Breast epithelium (tissue), 3 donors: ENCODE data around the gene CR2.

Experiments used
- POLR2A ChIP-seq: fragments of 450-650 bp; IDR thresholded peaks from one replicate; pipeline ENCODE4 v1.6.1; 2016; ENCODE audit warnings: antibody characterized with exemption, mild to moderate bottlenecking, moderate library complexity
- POLR2AphosphoS5 ChIP-seq, 3 donors: sonication (generic); formaldehyde crosslinking; IDR thresholded peaks; one replicate each; pipeline ENCODE4 v1.6.1; 2017; ENCODE audit warnings: antibody characterized with exemption in 3 of 3
- TF ChIP-seq, protein P1 (sequence below), 3 donors: fragments of 450-650 bp; IDR thresholded peaks; one replicate each; pipeline ENCODE4 v1.5.1; 2016 to 2017; ENCODE audit warnings: antibody characterized with exemption in 3 of 3, mild to moderate bottlenecking in 3 of 3, moderate library complexity in 3 of 3

DNA sequence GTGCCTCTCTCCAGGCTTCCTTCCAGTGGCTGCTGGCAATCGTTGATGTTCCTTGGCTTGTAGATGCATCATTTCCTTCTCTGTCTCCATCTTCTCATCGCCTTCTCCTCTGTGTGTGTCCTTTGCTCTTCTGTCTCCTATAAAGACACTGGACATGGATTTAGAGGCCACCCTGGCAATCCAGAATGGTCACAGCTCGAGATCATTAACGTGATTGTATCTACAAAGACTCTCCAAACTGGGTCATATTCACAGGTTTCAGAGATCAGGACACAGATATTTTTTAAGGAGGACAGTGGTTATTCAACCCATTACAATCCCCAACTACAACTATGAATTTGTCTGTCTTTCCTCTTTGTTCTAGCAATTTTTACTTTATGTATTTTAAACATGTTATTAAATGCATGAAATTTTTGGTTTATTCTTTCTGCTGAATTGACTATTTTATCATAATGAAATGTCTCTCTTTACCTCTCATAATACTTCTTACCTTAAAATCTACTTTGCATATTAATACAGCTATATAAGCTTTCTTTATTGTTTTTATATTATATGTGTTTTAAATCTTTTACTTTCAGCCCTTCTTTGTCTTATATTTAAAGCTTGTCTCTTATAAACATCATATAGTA is 64.6 kb downstream of the CR2 start:
- TF ChIP-seq, protein P1, sequence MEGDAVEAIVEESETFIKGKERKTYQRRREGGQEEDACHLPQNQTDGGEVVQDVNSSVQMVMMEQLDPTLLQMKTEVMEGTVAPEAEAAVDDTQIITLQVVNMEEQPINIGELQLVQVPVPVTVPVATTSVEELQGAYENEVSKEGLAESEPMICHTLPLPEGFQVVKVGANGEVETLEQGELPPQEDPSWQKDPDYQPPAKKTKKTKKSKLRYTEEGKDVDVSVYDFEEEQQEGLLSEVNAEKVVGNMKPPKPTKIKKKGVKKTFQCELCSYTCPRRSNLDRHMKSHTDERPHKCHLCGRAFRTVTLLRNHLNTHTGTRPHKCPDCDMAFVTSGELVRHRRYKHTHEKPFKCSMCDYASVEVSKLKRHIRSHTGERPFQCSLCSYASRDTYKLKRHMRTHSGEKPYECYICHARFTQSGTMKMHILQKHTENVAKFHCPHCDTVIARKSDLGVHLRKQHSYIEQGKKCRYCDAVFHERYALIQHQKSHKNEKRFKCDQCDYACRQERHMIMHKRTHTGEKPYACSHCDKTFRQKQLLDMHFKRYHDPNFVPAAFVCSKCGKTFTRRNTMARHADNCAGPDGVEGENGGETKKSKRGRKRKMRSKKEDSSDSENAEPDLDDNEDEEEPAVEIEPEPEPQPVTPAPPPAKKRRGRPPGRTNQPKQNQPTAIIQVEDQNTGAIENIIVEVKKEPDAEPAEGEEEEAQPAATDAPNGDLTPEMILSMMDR (IDR thresholded peaks at IDR 0.05): no peak
- TF ChIP-seq POLR2A (no peak), POLR2AphosphoS5 (IDR thresholded peaks at IDR 0.05) (no peak)
